ENCODE data around the gene ADAMTS2. TPM values are rescaled to one million over a fixed set of nuclear protein-coding genes. Genes with fewer than 3 reads are reported as not detected.

The ADAMTS2 gene
- total and polyA plus RNA-seq, 2 of the 8 experiments (the other 6 are each of a cell fraction or from before 2014, with no cell fraction given): 6.6 to 7.3 TPM

- H2BK120ac ChIP-seq (replicated peaks; ENCODE audit: low read depth, low read length): no peak overlapping the region
- no peak overlapping the region for H3K9ac ChIP-seq (replicated peaks in 1 of 4; ENCODE audit: extremely low read depth in 1 of 4, low read depth in 3 of 4, low read length in 3 of 4)
- H3K36me3 ChIP-seq (ENCODE audit: control insufficient read depth in 2 of 4, insufficient read depth in 4 of 4, low read length in 3 of 4): no peaks in the 10 kb centered on the region
- H2AK5ac ChIP-seq (ENCODE audit: low read depth, low read length): no peak overlapping the region
- H2AFZ ChIP-seq (ENCODE audit: low read length): no peak overlapping the region
- ChIA-PET CTCF (ENCODE audit: partially characterized antibody) (interaction anchor here (0.7 to 1.4 kb wide), 3 partner anchors 14 to 126 kb away, joined by 3 to 5 read pairs (median 3); no protein-coding TSS in a partner anchor), POLR2A (ENCODE audit: partially characterized antibody) (no interaction called here)
- H2BK5ac ChIP-seq (ENCODE audit: low read depth, low read length): no peak overlapping the region
- no peaks in the 10 kb centered on the region for H3K9me3 ChIP-seq (ENCODE audit: insufficient read depth in 2 of 2, low read depth in 1 of 2, low read length in 1 of 2)
- H2BK12ac ChIP-seq (ENCODE audit: low read depth, low read length): no peak overlapping the region
- H2BK15ac ChIP-seq (ENCODE audit: low read length): no peak overlapping the region
- H3K79me1 ChIP-seq (ENCODE audit: low read depth, low read length): no peaks in the 10 kb centered on the region
- WGBS, 2 experiments (ENCODE audit: extremely low coverage in 1 of 2, insufficient coverage in 1 of 2, insufficient read length in 1 of 2, insufficient replicate concordance in 2 of 2, low coverage in 1 of 2, low lambda C conversion rate in 2 of 2, missing lambda C conversion rate in 1 of 2): 92% methylated on average over 7 of the region's 7 CpGs; no CpG with 5 or more reads in 1 of the 2 experiments
- no peak overlapping the region for H4K5ac ChIP-seq (ENCODE audit: insufficient read length, low read depth, low read length)
- H2BK20ac ChIP-seq (ENCODE audit: low read length): no peak overlapping the region
- H4K8ac ChIP-seq (ENCODE audit: extremely low read depth, insufficient read depth, low read length): no peak overlapping the region
- no peaks in the 10 kb centered on the region for H3K79me2 ChIP-seq (ENCODE audit: control insufficient read depth in 1 of 2, insufficient read depth in 2 of 2, low read length in 2 of 2)
- H3K27ac ChIP-seq (ENCODE audit: low read depth, low read length): no peak overlapping the region
- H3K27me3 ChIP-seq (replicated peaks in 1 of 4; ENCODE audit: control insufficient read depth in 3 of 4, extremely low read depth in 1 of 4, insufficient read depth in 3 of 4, low read length in 3 of 4): no peaks in the 10 kb centered on the region
- no peak overlapping the region for H3K4ac ChIP-seq (replicated peaks; ENCODE audit: insufficient read length, low read depth, low read length)
- no peaks in the 10 kb centered on the region for H3K4me1 ChIP-seq (replicated peaks in 1 of 4; ENCODE audit: control insufficient read depth in 3 of 4, insufficient read depth in 4 of 4, low read length in 3 of 4)
- H3K18ac ChIP-seq (ENCODE audit: extremely low read depth, low read length): no peak overlapping the region
- no peaks in the 10 kb centered on the region for H3K23me2 ChIP-seq (ENCODE audit: low read depth, low read length)
- no peak overlapping the region for H4K91ac ChIP-seq (replicated peaks; ENCODE audit: insufficient read length, low read length)
- H3K56ac ChIP-seq (replicated peaks; ENCODE audit: insufficient read length, low read depth, low read length): no peak overlapping the region
- no peak for DNase-seq (ENCODE audit: low read depth in 1 of 2, low spot score in 2 of 2)
- H3K23ac ChIP-seq (ENCODE audit: insufficient read length): no peak overlapping the region
- H3K4me3 ChIP-seq (ENCODE audit: extremely low read depth in 1 of 4, insufficient read depth in 2 of 4, low read depth in 3 of 4, low read length in 4 of 4): no peak overlapping the region
- H3K4me2 ChIP-seq (ENCODE audit: insufficient read depth in 1 of 2, low read depth in 2 of 2, low read length in 2 of 2): no peak overlapping the region
- H3K14ac ChIP-seq (ENCODE audit: insufficient read length): no peak overlapping the region
- TF ChIP-seq NANOG (IDR thresholded peaks at IDR 0.05; ENCODE audit: insufficient read depth, low read depth, low read length, poor library complexity, severe bottlenecking): no peak
- FAIRE-seq: no peak
- peaks cover 0 to 3% of the 10 kb centered on the region in 2 experiments for H4K20me1 ChIP-seq (replicated peaks in 1 of 2; ENCODE audit: control insufficient read depth in 1 of 2, insufficient read depth in 2 of 2, low read length in 2 of 2)
These were observed 53.1 kb downstream of the ADAMTS2 start for GRCh38 chr5:179292202-179292601.
